Measurements from ENCODE around the gene UCHL3.

UCHL3 gene

GRCh38 chr13:75554981-75555380, 5.4 kb downstream of the UCHL3 start:
- no peak overlapping the region for H3K4me3 ChIP-seq (ENCODE audit: low read depth, low read length)
- TF ChIP-seq CTCF (IDR thresholded peaks at IDR 0.05; ENCODE audit: insufficient read depth, low read length, missing control alignments) = no peak
- CTCF ChIA-PET = interaction anchor here (0.8 to 1.5 kb wide), 2 partner anchors 17 to 182 kb away, joined by 3 to 5 read pairs; no protein-coding TSS in a partner anchor
- DNase-seq (ENCODE audit: low read depth, low spot score) = no peak
- POLR2A ChIA-PET = no interaction called here

GRCh38 chr13:75555836-75556235, 6.2 kb downstream of the UCHL3 start:
- POLR2A ChIA-PET = no interaction called here
- no peak for DNase-seq (ENCODE audit: low read depth, low spot score)
- no peak for TF ChIP-seq CTCF (IDR thresholded peaks at IDR 0.05; ENCODE audit: insufficient read depth, low read length, missing control alignments)
- no peak overlapping the region for H3K4me3 ChIP-seq (ENCODE audit: low read depth, low read length)
- CTCF ChIA-PET = interaction anchor here (0.6 kb wide), 1 partner anchor 10 kb away, joined by 5 read pairs; no protein-coding TSS in a partner anchor

- no peak overlapping the region for H3K4me3 ChIP-seq (ENCODE audit: low read depth, low read length)
- ChIA-PET CTCF (interaction anchor here (0.9 to 1.2 kb wide), 2 partner anchors 63 to 275 kb away, joined by 3 read pairs; no protein-coding TSS in a partner anchor), POLR2A (no interaction called here)
- TF ChIP-seq CTCF (IDR thresholded peaks at IDR 0.05; ENCODE audit: insufficient read depth, low read length, missing control alignments) = no peak
- DNase-seq (ENCODE audit: low read depth, low spot score) = no peak
Measured at GRCh38 chr13:75556961-75557360, 7.4 kb downstream of the UCHL3 start.

- H3K4me3 ChIP-seq (ENCODE audit: low read depth, low read length) = no peak overlapping the region
- POLR2A ChIA-PET = no interaction called here
- no peak for TF ChIP-seq CTCF (IDR thresholded peaks at IDR 0.05; ENCODE audit: insufficient read depth, low read length, missing control alignments)
- CTCF ChIA-PET = interaction anchor here (0.7 to 1.5 kb wide), 3 partner anchors 18 to 274 kb away, joined by 3 to 5 read pairs (median 3); no protein-coding TSS in a partner anchor
- no peak for DNase-seq (ENCODE audit: low read depth, low spot score)
Measured at GRCh38 chr13:75558145-75558840, 8.7 kb downstream of the UCHL3 start.

- peak; percentile 25 for TF ChIP-seq CTCF (IDR thresholded peaks at IDR 0.05; ENCODE audit: insufficient read depth, low read length, missing control alignments)
- ChIA-PET POLR2A (no interaction called here), CTCF (interaction anchor here (1.2 to 3.3 kb wide), 2 partner anchors 73 to 129 kb away, joined by 4 to 27 read pairs; no protein-coding TSS in a partner anchor)
- DNase-seq (ENCODE audit: low read depth, low spot score) = no peak
- H3K4me3 ChIP-seq (ENCODE audit: low read depth, low read length) = no peak overlapping the region
Measured at GRCh38 chr13:75566658-75567057, 17.1 kb downstream of the UCHL3 start.

- DNase-seq (ENCODE audit: low read depth, low spot score) = no peak
- POLR2A ChIA-PET = no interaction called here
- TF ChIP-seq CTCF (IDR thresholded peaks at IDR 0.05; ENCODE audit: insufficient read depth, low read length, missing control alignments) = no peak
- CTCF ChIA-PET = interaction anchor here (0.8 to 3.3 kb wide), 8 partner anchors 19 to 302 kb away, joined by 3 to 27 read pairs (median 3); no protein-coding TSS in a partner anchor
- H3K4me3 ChIP-seq (ENCODE audit: low read depth, low read length) = no peak overlapping the region
Measured at GRCh38 chr13:75569576-75569975, 20.0 kb downstream of the UCHL3 start.
